ENCODE data around the gene PKP3. TPM values are rescaled to one million over a fixed set of nuclear protein-coding genes. Genes with fewer than 3 reads are reported as not detected.
"Not testable (repeated sequence)": the region's sequence is repeated elsewhere in the genome, so short reads cannot be mapped to it uniquely, and the experiment has no call there.

The PKP3 gene, protein sequence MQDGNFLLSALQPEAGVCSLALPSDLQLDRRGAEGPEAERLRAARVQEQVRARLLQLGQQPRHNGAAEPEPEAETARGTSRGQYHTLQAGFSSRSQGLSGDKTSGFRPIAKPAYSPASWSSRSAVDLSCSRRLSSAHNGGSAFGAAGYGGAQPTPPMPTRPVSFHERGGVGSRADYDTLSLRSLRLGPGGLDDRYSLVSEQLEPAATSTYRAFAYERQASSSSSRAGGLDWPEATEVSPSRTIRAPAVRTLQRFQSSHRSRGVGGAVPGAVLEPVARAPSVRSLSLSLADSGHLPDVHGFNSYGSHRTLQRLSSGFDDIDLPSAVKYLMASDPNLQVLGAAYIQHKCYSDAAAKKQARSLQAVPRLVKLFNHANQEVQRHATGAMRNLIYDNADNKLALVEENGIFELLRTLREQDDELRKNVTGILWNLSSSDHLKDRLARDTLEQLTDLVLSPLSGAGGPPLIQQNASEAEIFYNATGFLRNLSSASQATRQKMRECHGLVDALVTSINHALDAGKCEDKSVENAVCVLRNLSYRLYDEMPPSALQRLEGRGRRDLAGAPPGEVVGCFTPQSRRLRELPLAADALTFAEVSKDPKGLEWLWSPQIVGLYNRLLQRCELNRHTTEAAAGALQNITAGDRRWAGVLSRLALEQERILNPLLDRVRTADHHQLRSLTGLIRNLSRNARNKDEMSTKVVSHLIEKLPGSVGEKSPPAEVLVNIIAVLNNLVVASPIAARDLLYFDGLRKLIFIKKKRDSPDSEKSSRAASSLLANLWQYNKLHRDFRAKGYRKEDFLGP
- total RNA-seq = 1.2 TPM

DNA sequence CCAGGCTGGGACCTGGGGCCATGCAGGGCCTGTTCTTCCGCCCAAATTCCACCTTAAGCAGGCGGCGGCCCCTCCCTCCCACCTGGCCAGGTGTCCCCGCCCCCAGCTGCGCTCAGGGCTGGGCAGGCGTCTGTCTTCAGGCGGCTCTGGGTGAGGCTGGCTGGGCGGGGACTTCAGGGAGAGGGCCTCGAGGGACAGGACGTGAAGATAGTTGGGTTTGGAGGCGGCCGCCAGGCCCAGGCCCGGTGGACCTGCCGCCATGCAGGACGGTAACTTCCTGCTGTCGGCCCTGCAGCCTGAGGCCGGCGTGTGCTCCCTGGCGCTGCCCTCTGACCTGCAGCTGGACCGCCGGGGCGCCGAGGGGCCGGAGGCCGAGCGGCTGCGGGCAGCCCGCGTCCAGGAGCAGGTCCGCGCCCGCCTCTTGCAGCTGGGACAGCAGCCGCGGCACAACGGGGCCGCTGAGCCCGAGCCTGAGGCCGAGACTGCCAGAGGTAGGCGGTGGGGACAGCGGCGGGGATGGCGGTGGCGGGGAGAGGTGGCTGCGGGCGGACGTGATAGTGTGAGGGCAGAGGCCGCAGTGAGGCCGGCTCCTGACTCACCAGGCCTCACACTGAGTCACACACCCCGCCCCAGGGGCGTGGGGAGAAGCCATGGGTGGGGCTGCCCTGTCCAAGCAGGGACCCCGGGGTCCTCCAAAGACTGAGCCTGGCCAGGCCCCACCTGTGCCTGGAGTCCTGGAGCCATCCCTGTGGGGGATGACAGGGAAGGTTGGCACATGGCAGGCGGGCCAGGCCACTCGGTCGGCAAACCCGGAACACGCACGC, at the start of gene PKP3:
TSS of gene PKP3 (plus strand) at position 176 of the 824 bp plus-strand sequence. CDS start at position 260, 84 bp downstream.
- no peak for ATAC-seq

DNA sequence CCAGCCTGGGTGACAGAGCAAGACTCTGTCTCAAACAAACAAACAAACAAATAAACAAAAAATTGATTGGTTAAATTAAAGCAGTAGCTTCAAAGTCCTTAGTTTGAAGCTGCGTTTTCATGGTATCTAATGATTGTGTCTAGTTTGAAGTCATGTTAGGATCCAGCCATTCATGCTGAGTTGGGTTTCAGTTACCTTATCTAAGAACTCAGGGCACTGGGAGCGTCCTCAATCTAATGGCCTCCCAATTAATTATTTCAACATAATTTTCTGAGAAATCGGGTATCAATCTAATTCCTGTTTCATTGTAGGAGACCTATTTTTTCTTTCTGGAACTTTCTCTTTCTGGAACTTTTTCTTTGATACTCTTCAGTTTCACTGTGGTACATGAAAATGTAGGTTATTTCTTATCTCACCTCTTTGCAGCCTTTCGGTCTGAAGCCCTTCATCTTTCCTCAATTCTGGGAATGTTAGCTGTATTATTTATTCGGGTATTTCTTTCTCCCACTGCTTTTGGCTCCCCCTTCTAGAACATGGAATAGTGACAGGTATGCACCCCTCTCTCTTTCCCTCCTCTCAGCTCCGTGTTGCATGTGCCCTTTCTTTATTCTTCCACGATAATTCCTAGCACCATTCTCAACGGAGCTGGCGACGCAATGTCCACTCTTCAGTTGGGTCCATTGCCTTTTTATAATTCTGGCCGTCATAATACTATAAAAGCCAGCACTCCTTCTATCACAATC, 49.0 kb upstream of the PKP3 start:
- no peak for ATAC-seq

More for the DNA sequence above, at the start of gene PKP3:
- DNase-seq (ENCODE audit: low spot score) = no peak

DNA sequence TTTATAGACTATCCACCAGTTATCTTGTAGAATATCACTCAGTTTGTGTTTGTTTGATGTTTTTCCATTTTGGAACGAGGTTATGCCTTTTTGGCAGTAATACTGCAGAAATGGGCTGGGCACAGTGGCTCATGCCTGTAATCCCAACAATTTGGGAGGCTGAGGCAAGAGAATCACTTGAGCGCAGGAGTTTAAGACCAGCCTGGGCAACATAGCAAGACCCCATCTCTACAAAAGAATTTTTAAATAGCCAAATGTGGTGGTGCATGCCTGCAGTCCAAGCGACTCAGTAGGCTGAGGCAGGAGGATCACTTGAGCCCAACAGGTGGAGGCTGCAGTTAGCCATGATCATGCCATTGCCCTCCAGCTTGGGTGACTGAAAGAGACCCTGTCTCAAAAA, 47.5 kb upstream of the PKP3 start:
- no peak for ATAC-seq
- DNase-seq (ENCODE audit: low spot score) = no peak

More for the DNA sequence above, 49.0 kb upstream of the PKP3 start:
- DNase-seq (ENCODE audit: low spot score) = no peak

DNA sequence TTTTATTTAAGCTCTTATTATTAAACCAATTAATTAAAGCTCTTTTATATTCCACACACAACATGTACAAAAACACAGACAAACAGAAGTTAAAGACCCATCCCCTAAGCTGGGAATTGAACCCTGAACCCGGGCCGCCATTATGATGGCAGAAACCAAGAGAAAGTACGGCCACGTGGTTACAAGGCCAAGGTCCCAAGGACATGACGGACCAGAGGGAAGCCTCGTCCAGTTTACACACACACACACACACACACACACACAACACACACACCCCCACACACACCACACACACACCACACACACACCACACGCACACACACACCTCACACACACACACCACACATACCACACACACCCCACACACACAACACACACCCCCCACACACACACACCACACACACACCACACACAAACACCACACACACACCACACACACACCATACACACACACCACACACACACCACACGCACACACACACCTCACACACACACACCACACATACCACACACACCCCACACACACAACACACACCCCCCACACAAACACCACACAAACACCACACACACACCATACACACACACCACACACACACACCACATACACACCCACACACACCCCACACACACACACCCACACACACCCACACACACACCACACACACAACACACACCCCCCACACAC, 44.6 kb upstream of the PKP3 start:
- DNase-seq (ENCODE audit: low spot score); ATAC-seq: not testable (repeated sequence)

DNA sequence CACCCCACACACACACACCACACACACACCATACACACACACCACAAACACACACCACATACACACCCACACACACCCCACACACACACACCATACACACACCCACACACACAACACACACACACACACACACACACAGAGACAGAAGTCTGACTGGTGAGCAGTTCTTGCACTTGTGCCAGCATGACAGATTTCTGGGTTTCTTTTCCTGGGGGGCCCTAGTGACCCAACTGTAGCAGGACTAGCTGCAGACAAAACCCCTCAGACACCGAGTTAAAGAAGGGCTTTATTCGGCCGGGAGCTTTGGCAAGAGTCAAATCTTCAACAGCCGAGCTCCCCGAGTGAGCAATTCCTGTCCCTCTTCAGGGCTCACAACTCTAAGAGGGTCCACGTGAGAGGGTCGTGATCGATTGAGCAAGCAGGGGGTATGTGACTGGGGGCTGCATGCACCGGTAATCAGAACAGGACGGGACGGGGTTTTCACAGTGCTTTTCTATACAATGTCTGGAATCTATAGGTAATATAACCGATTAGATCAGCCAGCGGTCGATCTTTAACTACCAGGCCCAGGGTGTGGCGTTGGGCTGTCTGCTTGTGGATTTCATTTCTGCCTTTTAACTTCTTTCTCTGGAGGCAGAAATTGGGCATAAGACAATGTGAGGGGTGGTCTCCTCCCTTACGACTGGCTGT, 43.8 kb upstream of the PKP3 start:
- not testable (repeated sequence) for ATAC-seq; DNase-seq (ENCODE audit: low spot score)

DNA sequence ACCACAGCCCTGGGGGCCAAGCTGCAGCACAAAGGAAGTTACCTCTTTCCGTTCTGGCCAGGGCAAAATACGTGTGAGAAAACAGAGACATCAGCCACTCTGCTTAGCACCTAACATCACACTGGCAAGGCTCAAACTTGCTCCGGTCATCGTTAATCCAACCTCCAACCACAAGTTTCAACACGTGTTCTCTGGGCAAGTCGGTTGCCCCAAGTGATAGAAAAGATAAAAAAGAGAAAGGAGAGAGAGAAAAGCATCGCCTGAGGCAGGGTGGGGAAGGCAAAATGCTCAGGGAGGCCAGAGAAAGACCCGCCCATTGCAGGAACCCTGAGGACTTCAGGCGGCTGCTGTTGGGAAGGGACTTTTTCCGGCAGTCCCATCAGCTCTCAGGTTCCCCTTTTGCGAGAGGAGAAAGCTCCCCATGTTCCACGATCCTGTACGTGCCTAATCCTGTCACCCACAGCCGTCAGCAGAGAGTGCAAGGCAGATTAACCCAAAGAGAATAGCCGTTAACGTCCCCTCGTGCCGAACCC, 43.2 kb upstream of the PKP3 start:
- ATAC-seq = no peak
- no peak for DNase-seq (ENCODE audit: low spot score)

DNA sequence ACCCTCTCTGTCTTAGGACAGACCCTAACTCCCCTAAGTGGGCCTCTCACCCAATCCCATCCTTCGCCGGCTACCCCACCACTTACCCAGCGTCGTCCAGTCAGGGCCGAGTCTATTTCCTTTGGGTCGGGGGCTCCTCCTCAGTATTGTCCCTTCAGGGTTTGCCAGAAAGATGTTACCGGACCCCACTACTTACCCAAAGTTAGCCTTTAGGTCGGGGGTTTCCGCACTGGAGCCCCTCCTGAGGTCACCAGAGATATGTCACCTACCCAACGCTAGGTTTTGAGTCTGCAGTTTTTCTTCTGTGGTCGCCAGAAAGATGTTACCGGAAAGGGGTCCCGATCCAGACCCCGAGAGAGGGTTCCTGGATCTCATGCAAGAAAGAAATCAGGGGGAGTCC, 42.6 kb upstream of the PKP3 start:
- no peak for ATAC-seq
- no peak for DNase-seq (ENCODE audit: low spot score)

DNA sequence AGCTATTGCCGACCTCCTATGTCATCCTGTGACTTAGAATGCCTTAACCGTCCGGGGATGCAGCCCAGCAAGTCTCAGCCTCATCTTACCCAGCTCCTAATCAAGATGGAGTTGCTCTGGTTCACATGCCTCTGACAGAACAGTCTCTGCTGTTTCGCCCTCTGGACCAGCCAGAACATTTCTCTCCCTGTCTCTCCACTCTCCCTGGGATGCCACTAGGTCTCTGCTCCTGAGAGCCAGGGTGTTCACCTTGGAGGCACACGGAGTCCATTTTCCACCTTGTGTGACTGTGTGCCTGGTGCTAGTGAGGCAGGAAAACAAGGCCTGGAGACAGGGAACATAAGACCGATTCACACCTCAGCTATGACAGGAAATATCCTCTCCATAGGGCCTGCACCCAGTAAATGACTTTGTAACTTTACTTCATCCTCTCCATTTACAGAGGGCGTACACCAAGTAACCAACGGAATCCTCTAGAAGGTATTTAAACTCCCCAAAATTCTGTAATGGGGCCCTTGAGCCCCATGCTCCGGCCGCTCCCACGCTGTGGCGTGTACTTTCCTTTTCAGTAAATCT, 41.5 kb upstream of the PKP3 start:
- no peak for DNase-seq (ENCODE audit: low spot score)
- ATAC-seq = no peak

DNA sequence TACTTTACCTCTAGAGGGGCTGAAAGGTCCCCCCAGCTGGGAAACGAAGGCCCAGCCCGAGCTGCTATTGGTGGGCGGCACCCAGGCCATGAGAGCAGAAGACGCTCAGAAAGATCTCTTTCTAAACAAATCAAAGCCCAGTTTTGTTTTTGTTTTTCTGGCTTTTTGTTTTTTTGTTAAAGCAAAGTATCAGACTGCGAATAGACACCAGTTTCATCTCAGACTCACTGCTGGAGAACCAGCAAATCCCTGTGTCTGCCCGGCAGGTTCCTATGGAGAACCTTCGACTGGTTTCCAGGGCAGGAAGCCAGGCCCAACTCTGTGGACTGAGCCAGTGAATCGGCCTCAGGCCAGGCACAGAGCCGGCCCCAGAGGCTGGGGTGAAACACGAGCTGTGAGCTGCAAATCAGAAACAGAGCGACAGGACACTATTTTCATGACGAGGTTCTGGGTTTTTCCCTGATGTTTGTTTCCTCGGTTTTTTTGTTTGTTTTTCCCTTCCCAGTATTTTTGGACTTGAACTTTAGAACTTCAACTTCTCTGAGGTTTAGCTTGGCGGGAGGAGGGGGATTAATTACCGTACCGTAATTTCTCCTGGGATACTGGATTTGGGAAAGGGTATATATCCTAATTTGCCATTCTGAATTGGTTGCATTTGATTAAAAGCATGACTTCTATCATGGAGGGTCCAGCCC, 40.7 kb upstream of the PKP3 start:
- peak; percentile 96 for DNase-seq (ENCODE audit: low spot score)
- peak; percentile 72 for ATAC-seq

DNA sequence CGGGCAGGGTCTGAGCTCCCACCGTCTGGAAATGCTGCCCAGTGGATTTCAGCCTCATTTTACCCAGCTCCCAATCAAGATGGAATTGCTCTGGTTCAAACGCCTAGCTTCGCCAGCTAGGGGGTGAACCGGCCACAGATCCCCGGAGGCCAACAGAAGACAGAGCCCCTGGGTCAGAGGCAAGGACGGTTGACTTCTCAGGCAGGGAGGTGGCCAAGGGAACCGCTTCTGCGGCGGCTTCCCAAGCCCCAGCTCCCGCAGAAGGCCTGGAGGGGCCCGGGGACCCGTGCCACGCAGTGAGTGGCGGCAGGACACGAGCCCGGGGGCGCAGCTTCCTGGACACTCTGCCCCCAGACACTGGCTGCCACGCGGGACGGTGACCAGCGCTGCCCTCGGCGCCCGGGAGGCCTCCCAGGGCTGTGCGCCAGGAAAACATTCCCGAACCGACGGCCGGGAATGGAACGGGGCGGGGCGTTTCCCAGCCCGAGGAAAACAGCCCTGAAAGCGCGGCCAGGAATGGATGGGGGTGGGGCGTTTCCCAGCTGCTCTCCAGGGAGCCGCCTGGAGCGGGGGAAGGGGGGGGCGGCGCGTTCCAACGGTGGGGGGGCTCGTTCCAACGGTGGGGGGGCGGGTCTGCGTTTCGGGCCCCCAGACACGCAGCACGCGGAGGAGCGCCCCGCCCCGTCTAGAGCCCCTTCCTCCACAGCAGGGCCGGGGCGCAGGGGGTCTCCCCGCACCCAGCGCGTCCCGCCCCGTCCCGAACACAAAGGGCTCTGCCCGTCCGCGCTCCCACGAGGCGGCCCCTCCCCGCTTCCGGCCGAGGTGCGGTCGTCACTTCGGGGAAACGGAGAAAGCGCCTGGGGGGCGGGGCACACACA, 38.2 kb upstream of the PKP3 start:
- ATAC-seq (peak; percentile 75), DNase-seq (ENCODE audit: low spot score) (peak; percentile 98)

DNA sequence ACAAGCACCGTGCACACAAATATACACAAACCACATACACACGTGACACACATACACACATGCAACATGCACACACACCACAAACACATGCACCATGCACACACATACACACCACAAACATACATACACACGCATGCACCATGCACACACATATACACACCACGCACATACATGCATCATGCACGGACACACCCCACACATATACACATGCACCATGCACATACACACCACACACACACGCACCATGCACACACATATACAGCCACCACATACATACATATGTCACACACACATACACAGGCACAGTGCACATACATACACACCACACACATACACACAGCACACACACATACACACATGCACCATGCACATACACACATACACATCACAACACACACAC, 37.4 kb upstream of the PKP3 start:
- DNase-seq (ENCODE audit: low spot score) (no peak), ATAC-seq (no peak)

DNA sequence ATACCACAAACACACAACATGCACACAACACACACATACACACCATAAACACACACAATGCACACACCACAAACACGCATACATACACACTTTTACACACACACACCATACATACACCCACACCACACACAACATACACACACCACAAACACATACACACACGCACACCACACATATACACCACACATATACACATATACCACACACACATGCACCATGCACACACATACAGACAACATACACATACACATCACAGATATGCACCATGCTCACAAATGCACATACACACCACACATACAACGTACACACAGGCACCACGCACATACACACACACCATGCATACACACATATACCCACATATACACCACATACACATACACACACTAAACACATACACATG, 36.4 kb upstream of the PKP3 start:
- ATAC-seq = no peak

DNA sequence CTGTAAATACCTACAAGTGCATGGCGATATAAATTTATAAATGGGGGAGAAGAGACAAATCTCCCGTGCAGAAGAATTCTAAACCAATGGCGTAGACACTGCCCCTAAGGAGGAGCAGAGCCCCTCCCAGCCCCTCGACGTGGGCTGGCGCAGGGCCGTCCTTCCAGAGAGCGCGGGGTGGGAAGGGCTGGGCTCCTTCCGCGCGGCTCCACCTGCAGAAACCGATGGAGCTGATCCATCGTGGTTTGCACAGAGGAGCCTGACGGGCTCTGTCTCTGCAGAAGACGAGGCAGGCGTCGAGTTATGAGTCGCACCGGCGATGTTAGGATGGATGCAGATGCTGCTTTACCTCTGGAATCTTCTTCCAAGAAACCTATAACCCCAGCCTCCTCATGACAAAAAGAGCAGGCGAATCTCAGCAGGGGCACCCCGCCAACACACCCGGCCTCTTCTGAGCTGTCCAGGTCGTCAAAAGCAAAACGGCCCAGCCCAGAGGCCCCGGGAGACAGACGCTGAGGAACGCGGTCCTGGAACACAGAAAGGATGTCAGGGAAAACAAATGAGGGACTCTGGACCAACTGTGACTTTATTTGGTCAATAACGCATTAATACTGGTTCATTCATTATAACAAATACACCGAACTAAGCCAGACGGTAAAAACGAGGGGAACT, 35.7 kb upstream of the PKP3 start:
- ATAC-seq (no peak), DNase-seq (ENCODE audit: low spot score) (no peak)

More for the DNA sequence above, 36.4 kb upstream of the PKP3 start:
- no peak for DNase-seq (ENCODE audit: low spot score)

DNA sequence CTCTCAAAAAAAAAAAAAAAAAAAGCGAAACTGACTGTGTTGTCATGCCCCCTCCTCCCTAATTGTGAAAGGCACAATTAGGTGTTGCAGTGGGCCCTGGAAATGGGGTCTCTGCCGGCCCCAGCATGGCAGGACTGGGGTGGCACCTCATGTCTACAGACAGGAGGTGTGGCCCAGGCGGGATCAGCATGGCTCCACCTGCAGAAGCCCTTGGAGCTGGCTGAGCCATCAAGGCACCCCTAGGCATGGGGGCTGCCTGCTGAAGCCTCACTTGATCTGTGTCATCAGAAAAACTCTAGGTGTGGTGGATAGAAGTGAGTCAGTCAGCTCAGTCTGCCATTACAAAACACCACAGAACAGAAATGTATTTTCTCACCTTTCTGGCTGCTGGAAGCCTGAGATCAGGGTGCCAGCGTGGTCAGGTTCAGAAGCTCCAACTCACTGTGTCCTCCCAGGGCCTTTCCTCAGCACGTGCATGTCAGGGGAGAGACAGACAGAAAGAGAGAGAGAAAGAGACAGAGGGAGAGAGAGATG, 34.8 kb upstream of the PKP3 start:
- ATAC-seq (no peak), DNase-seq (ENCODE audit: low spot score) (no peak)

DNA sequence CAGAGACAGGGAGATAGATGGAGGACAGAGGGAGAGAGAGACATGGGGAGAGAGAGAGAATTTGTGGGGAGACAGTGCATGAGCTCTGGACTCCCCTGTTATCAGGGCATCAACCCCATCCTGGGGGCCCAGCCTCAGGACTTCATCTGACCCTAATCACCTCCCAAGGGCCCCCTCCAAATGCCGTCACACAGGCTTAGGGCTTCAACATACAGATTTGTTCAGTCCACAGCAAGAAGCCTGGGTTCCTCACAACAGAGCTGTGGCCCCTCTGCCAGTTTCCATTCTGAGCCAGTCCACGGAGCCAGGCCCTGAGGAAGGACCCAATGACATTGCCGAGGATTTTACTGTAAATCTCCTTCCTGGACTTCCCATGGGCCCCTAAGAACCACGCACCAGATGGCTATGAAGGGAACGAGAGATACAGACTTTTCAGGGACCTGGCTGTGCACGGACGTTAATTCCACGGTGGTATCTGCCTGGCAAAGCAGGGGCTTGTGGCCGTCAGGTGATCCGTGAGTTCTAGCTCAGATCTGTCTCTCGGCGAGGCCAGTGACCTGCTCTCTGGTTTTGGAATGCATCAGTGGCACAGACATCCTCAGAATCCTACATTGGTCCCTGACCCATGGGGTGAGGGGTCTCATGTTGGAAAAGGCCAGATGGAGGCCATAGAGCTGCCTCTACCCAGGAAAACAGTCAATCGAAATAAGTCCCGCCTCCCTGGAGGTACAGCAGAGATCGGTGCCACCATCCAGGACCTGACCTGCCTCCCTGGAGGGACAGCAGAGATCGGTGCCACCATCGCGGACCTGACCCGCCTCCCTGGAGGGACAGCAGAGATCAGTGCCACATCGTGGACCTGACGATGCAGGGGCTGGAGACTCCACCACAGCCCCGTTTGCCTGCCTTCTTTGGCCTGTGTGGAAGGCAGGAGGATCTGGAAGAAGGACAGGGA, 33.4 kb upstream of the PKP3 start:
- DNase-seq (ENCODE audit: low spot score) (no peak), ATAC-seq (no peak)
